ENCODE measurements around the gene PPL.
"Not testable (repeated sequence)": the region's sequence is repeated elsewhere in the genome, so short reads cannot be mapped to it uniquely, and the experiment has no call there.

The PPL gene

DNA sequence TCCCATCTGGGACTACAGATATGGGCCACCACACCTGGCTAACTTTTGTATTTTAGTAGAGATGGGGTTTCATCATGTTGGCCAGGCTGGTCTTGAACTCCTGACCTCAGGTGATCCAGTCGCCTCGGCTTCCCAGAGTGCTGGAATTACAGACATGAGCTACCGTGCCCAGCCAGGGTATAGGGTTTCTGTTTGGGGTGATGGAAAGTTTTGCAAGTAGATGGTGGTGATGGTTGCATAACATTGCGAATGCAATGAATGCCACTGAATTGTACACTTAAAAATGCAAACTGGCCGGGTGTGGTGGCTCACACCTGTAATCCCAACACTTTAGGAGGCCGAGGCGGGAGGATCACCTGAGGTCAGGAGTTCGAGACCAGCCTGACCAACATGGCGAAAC lies 40.2 kb downstream of the PPL start:
- not testable (repeated sequence) for H3K9me3 Mint-ChIP-seq, H3K4me3 Mint-ChIP-seq, H3K27ac Mint-ChIP-seq, H3K4me1 Mint-ChIP-seq, H3K36me3 Mint-ChIP-seq, ATAC-seq
- H3K27me3 Mint-ChIP-seq, result peaks cover 26% of the 10 kb centered on the region

DNA sequence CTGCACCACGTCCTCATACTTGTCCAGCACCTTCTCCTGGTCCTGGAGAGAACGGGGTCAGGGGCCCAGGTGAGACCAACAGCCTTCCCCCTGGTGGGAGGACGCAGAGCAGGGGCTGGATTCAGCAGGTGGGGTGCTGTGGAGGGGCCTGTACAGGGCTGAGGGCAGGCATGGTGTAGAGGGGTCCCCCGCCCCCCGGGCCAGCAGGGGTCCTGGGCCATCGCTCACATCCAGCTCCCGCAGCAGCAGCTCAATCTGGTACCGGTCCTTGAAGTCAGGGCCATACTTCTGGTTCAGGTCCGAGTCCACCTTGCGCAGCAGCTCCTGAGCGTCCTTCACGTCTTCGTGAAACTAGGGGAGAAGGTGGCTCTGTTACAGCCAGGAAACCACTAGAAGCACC lies 41.6 kb downstream of the PPL start:
- no peak overlapping the region for H3K4me3 Mint-ChIP-seq
- ATAC-seq, result no peak
- peaks cover 7% of the 10 kb centered on the region for H3K9me3 Mint-ChIP-seq
- H3K27ac Mint-ChIP-seq, result no peak overlapping the region
- H3K4me1 Mint-ChIP-seq, result no peaks in the 10 kb centered on the region
- no peaks in the 10 kb centered on the region for H3K36me3 Mint-ChIP-seq
- H3K27me3 Mint-ChIP-seq, result peaks cover 26% of the 10 kb centered on the region

DNA sequence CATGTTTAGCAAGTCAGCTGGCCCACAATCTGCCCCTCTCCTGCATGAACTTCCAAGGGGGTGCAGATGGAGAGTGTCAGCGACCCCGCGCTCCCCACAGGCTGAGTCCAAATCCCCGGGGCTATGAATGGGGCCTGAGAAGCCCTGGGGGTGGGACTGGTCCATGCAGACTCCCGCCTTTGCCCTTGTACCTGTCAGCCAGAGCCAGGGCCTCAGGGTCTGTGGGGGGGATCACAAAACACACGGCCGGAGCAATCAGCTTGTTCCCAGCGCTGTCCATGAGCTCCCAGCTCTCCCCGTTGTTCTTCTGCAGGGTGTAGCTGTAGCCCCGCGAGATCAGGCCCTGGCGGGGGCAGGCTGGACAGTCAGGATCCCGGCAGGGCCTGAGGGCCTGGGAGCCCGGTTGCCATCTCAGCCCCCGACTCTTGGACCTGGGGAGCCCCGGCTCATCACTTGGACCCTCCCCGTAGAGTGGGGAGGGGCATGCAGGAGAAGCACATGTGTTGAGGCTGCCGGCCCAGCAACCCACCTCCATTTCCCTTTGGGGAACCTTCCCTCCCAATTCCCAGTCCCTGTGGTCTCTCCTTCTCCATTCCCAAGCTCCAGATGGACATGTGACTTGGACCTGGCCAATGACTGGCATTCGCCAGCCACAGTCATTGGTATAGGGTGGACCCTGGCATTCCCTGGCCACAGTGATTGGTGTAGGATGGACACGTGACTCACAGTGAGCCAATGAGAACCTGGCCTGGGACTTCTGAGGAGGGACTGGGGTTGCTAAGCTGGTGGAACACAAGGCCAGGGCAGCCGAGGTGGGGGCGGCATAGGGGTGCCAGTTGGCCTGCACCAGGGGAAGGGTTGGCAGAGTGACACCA lies 42.4 kb downstream of the PPL start:
- ATAC-seq, result no peak
- Mint-ChIP-seq H3K9me3 (peaks cover 7% of the 10 kb centered on the region), H3K27me3 (peaks cover 26% of the 10 kb centered on the region), H3K4me3 (no peak overlapping the region), H3K36me3 (no peaks in the 10 kb centered on the region), H3K27ac (no peak overlapping the region), H3K4me1 (no peaks in the 10 kb centered on the region)

DNA sequence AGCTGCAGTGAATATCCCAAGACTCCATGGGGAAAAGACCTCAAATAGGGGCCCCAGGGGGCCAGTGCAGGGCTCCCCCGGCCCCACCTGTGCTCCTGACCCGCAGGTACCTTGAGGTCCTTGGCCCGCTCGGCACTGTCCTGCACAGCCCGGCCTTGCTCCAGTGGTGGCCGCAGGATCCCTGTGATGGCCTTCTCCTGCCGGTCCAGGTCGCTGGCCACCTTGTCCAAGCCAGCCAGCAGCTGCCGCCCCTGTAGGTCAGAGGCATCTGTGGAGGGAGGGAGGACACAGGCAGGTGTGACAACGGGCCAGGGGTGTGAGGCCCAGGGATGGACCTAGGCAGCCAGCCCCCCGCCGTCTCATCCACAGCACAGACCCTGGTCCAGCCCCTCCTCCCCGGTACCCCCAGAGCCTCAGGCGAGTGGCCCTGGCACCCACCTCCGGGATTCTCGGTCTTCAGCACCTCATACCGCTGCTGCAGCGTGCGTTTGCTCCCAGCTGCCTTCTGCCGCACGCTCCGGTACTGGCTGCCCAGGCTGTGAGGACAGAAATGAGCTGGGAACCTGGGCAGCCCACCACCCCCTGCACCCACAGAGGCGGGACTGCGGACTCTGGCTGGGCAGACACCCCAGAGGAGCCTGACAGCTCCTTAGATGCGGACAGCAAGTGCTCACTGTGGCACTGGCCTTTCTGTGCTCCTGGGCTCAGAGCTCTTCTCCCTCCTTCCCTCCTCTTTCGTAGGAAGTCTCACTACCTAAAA lies 43.7 kb downstream of the PPL start:
- H3K9me3 Mint-ChIP-seq, result peaks cover 2% of the 10 kb centered on the region
- H3K27ac Mint-ChIP-seq, result no peak overlapping the region
- ATAC-seq, result no peak
- H3K27me3 Mint-ChIP-seq, result peaks cover 21% of the 10 kb centered on the region
- H3K4me3 Mint-ChIP-seq, result no peak overlapping the region
- no peaks in the 10 kb centered on the region for H3K36me3 Mint-ChIP-seq
- H3K4me1 Mint-ChIP-seq, result no peaks in the 10 kb centered on the region

DNA sequence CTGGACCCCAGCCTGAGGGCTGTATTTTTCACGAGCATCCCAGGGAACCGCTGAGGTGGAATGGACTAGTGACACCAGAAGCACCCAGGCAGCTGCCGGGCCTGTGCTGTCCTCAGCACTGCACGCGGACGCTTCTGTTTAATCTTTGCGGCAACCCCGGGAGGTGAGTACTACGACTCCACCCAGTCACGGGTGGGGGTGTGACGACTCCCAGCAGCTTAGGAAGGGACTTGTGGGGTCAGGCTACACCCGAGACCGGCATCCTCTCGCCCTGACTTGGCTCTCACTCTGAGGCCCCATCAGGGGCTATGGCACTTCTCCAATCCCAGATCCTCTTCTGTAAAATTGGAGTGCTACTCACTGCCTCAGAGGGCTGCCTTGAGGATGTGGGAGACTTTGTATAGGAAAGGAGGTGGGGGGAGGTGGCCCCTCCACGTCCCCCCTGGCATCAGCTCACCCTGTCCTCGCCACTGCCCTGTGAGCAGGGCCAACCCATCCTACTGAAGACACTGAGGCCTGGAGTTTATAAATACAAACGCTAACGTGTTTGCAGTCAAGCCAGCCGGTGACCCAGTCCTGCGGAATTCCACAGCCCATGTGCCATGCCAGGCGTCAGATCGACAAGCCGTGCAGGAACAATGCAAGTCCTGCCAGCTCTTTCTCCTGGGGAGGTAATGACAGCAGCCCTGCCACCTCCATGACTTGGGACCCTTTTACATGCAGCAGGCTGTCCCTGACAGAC lies 44.4 kb downstream of the PPL start:
- Mint-ChIP-seq H3K4me3 (no peak overlapping the region), H3K36me3 (peaks cover 4% of the 10 kb centered on the region)
- ATAC-seq, result no peak

DNA sequence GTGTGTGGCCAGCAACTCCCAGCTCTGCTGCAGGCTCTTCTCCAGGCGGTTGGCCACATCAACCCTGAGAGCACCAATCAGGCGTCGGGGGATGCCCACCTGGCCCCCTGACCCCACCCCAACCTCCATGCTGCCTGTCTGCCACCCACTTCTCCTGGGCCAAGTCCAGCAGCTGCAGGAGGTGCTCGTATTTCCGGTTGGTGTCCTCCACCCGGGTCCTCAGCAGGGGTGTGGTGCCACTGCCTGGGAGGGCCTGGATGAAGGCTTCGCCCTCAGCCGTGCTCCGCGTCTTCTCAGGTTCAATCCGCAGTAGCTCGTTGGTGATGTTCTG lies 45.1 kb downstream of the PPL start:
- Mint-ChIP-seq H3K9me3 (no peaks in the 10 kb centered on the region), H3K27me3 (peaks cover 11% of the 10 kb centered on the region), H3K4me1 (no peaks in the 10 kb centered on the region), H3K36me3 (peaks cover 4% of the 10 kb centered on the region), H3K27ac (no peak overlapping the region), H3K4me3 (no peak overlapping the region)
- no peak for ATAC-seq

More for the DNA sequence above, 44.4 kb downstream of the PPL start:
- Mint-ChIP-seq H3K9me3 (no peaks in the 10 kb centered on the region), H3K27ac (no peak overlapping the region), H3K4me1 (no peaks in the 10 kb centered on the region), H3K27me3 (peaks cover 13% of the 10 kb centered on the region)

DNA sequence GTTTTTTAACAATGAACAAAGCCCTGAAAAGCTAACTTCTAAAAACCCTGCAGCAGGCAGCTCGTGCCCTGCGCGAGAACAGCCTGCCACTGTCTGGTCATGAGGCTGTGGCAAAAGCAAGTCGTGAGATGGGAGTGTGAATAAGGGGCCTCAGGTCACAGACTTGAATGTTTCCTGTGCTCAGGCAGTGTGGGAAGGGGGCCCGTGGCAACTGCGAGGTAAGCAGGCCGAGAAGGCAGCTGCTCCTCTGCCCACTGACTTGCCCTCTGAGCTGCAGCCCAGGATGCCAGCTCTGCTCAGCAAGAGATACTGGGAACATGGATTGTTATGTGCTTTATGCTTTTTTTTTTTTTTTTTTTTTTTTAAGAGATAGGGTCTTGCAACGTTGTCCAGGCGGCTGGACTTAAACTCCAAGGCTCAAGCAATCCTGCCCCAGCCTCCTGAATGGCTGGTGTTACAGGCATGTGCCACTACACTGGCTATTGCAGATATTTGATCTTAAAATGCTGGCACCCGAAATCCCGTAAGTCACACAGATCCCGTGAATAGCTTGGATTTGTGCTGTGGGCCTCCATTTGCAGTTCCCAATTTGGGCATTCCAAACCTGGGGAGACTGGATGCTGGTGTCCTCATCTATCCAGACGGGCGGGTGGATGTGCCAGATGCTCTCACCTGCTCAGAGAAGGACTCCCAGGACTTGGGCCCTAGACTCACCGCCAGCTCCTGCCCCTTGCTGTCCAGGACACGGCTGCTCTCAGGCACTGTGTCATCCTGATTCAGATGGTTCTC lies 45.7 kb downstream of the PPL start:
- Mint-ChIP-seq H3K9me3 (no peaks in the 10 kb centered on the region), H3K4me1 (no peaks in the 10 kb centered on the region), H3K36me3 (peaks cover 7% of the 10 kb centered on the region), H3K4me3 (no peak overlapping the region), H3K27ac (no peak overlapping the region), H3K27me3 (peaks cover 7% of the 10 kb centered on the region)
- no peak for ATAC-seq

DNA sequence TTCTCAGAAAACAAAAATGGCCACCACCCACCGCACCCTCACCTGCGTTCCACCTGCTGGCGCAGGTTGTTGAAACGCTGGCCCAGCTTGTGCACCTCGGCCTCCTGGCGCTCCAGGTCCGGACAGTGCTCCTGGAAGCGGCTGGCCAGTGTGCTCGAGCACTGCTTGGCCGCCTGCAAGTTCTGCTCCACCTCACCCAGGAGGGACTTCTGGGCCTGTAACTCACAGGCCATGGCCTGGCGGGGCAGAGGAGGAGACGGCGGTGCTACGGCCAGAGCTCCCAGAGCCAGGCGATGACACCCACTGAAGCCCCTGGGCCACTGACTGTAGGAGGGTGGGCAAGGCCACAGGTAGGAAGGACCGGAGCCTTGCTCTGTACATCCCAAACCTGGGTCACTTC lies 46.3 kb downstream of the PPL start:
- no peaks in the 10 kb centered on the region for H3K9me3 Mint-ChIP-seq
- peaks cover under 1% of the 10 kb centered on the region for H3K27me3 Mint-ChIP-seq
- H3K4me3 Mint-ChIP-seq, result no peak overlapping the region
- no peaks in the 10 kb centered on the region for H3K4me1 Mint-ChIP-seq
- ATAC-seq, result no peak
- no peak overlapping the region for H3K27ac Mint-ChIP-seq
- H3K36me3 Mint-ChIP-seq, result peaks cover 13% of the 10 kb centered on the region

DNA sequence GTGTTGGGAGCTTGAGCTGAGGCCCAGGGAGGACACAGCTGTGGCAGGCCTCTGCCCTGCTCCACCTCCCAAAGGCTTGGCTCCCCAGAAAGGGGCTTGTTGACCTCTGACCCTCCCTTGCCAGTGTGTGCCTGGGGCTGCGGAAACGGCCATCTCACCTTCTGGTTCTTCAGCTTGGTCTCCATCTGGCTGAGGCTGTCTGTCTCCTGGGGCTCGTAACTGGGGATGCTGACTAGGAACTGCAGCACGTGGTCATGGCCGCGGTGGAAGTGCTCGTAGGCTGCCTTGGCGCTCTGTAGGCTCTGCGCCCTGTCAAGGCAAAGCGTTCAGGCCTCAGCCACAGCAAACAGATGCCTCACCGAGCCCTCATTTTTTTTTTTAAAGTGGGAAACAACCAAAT lies 46.9 kb downstream of the PPL start:
- no peaks in the 10 kb centered on the region for H3K4me1 Mint-ChIP-seq
- no peak overlapping the region for H3K27ac Mint-ChIP-seq
- no peak for ATAC-seq
- H3K4me3 Mint-ChIP-seq, result no peak overlapping the region
- H3K27me3 Mint-ChIP-seq, result no peaks in the 10 kb centered on the region
- H3K36me3 Mint-ChIP-seq, result peaks cover 20% of the 10 kb centered on the region
- H3K9me3 Mint-ChIP-seq, result no peaks in the 10 kb centered on the region

DNA sequence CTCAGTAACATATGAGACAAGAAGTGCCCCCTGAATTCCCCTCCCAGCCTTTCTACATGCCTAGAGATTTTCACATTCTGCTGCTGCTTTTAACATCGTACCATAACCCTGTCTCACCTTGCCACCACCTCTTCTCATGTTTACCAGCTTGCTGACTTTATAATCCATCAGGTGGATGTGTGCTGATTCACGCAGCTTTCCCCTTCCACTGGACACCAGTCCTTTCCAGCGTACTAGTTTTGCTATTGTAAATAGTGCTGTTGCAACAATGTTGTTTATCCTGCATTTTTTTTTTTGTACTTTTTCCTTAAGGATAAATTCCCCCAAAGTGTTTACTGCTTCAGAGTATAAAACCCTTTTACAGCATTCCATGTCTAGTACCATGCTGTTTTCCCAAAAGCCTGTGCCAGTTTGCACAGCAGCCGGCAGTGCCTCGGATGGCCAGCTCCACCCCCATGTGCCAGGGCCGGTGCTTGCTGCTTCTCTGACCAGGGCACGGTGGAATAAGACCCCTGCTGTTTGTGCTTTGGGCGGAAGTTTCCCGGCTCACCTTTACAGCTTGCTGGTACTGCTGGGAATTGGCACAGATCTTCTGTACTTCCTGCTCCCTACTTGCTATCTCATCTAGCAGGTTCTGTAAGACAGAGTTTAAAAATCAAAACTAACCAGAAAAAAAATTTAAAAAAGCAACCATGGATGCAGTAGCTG lies 48.4 kb downstream of the PPL start:
- Mint-ChIP-seq H3K9me3 (no peaks in the 10 kb centered on the region), H3K4me1 (no peaks in the 10 kb centered on the region), H3K27ac (no peak overlapping the region), H3K36me3 (peaks cover 34% of the 10 kb centered on the region), H3K4me3 (no peak overlapping the region), H3K27me3 (no peaks in the 10 kb centered on the region)
- no peak for ATAC-seq

DNA sequence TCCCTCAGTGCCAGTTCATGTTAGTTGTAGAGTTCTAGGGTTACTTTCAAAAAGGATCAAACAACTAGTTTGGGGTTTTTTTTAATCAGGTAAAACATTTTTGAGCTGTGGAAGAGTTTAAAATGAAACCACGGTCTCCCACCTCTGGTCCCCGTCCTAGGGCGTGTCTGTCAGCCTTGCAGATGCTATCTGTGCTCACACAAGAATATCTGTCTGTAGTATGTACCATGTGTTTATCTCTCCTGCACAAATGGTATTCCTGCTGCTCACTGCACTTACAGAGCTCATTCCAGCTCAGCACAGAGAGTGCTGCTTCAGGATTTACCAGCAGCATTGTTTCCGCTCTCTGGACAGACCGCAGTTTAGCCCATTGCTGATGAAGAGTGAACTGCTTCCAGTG lies 50.8 kb downstream of the PPL start:
- H3K36me3 Mint-ChIP-seq, result peaks cover 55% of the 10 kb centered on the region
- H3K4me3 Mint-ChIP-seq, result no peak overlapping the region
- H3K27me3 Mint-ChIP-seq, result no peaks in the 10 kb centered on the region
- no peaks in the 10 kb centered on the region for H3K4me1 Mint-ChIP-seq
- no peaks in the 10 kb centered on the region for H3K9me3 Mint-ChIP-seq
- no peak overlapping the region for H3K27ac Mint-ChIP-seq
- ATAC-seq, result no peak

DNA sequence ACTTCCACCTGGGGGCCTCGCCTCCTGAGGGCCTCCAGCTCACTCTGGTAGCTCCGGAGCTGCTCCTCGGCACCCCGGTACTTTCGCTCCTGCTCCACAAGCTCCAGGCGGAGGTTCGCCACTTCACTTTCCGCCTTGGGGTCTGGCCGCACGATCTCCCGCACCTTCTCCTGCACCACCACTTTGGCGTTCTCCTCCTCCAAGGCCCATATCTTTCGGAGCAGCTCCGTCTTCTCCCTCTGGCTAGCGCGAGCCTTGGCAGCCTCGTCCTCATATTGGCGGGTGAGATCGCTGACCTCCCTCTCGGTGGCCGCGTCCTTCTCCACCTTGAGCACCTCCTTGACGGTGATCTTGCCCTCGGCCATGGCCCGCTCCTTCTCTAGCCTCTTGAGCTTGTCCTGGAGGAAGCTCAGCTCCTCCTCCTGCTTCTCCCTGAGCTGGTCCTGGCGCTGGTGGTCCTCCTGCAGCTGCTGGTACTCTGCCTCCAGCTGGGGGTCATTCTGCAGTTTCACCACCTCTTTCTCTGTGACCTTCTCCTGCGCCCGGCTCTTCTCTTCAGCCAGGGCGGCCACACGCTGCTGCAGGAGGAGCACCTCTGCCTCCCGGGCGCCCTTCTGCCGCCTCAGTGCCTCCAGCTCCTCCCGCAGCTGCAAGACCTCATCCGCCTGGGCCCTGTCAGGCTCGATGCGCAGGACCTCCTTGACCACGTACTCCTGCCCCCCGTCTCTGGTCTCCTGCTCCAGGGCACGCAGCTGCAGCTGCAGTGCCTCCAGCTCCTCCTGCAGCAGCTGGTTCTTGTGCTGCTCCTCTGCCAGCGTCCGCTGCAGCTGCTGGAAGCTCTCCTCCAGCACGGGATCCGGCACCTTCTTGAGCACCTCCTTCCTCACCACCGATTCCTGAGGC lies 51.7 kb downstream of the PPL start:
- no peak overlapping the region for H3K27ac Mint-ChIP-seq
- no peak overlapping the region for H3K4me3 Mint-ChIP-seq
- ATAC-seq, result no peak
- H3K27me3 Mint-ChIP-seq, result no peaks in the 10 kb centered on the region
- H3K4me1 Mint-ChIP-seq, result no peaks in the 10 kb centered on the region
- H3K9me3 Mint-ChIP-seq, result no peaks in the 10 kb centered on the region
- peaks cover 64% of the 10 kb centered on the region for H3K36me3 Mint-ChIP-seq

DNA sequence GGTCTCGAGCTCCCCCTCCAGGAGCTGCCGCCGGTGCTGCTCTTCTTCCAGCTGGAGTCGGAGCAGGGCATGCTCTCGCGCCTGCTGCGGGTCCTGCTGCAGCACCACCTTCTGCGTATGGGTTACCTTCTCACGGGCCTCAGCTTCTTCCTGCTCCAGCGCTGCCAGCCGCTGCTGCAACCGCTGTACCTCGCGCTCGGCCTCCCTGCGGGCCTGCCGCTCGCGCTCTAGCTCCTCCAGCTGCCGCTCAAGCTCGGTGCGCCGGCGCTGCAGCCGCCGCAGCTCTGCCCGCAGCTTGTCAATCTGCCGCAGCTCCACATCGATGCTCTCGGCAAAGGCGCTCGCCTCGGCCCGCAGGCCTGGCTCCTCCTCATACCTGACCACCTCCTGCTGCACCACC lies 52.7 kb downstream of the PPL start:
- no peak for ATAC-seq
- no peaks in the 10 kb centered on the region for H3K4me1 Mint-ChIP-seq
- no peaks in the 10 kb centered on the region for H3K9me3 Mint-ChIP-seq
- H3K27me3 Mint-ChIP-seq, result no peaks in the 10 kb centered on the region
- peaks cover 72% of the 10 kb centered on the region for H3K36me3 Mint-ChIP-seq
- H3K27ac Mint-ChIP-seq, result no peak overlapping the region
- H3K4me3 Mint-ChIP-seq, result no peak overlapping the region

DNA sequence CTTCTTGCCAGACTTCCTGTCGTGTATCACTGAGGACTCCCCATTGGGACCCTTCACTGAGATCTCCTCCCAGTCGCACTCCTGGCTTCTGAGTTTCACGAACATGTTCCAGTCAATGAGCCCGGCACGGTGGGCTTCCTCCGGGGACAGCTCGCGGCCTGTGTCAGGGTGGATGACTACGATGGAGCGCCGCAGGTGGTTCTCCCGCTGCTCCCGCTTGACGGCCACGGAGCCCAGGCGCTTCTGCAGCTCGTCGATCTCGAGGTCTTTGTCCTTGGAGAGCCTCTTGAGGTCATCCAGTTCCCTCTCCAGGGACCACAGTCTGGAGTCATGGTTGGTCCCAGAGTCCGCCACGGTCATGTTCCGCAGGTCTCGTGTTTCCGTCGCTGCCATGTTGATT lies 53.4 kb downstream of the PPL start:
- no peaks in the 10 kb centered on the region for H3K27me3 Mint-ChIP-seq
- no peak overlapping the region for H3K4me3 Mint-ChIP-seq
- no peak overlapping the region for H3K27ac Mint-ChIP-seq
- no peaks in the 10 kb centered on the region for H3K9me3 Mint-ChIP-seq
- H3K36me3 Mint-ChIP-seq, result peaks cover 79% of the 10 kb centered on the region
- no peaks in the 10 kb centered on the region for H3K4me1 Mint-ChIP-seq
- no peak for ATAC-seq
